OCI-LY3 (cell line): ENCODE measurements around the gene ADTRP.

Experiments used
- EZH2phosphoT487 ChIP-seq: fragments of 200-600 bp; shearing (Covaris generic); IDR thresholded peaks from 2 replicates; pipeline ENCODE4 v1.6.1; 2018; ENCODE audit warnings: antibody characterized with exemption, mixed run types, low read depth
- TF ChIP-seq, protein P1 (sequence below): fragments of 200-600, 300-600 bp; sonication (generic); IDR thresholded peaks from 2 replicates; pipeline ENCODE4 v1.5.1; 2014; ENCODE audit warnings: antibody characterized with exemption, low read length, low read depth

DNA sequence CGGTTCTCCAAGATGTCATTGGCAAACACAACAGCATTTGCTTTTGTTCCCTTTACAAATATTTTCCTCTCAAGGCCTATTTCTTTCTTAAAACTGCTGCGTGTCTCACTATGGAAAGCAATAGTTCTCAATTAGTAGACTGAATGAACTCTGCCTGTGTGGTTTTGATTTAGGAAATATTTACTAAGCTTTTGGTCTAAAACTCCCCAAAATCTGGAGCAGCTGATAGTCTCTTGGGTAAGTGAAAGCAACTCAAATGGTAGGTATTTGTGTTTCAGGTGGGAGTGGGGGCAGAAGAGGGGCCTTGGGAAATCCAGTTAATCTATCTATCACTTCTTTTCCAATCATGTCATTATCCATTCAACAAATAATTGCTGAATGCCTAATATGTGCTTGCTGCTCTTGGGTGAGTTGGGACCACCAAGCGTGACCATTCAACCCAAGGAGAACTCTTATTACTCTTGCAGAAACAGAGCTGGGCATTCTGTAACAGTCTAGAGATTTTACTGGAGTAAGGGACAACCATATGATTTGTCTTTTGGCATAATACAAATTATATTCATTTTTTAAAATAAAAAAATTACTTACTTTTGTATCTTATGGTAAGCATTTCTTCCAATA, 33.2 kb upstream of the ADTRP start:
- TF ChIP-seq EZH2phosphoT487, result no peak
- TF ChIP-seq, protein P1, sequence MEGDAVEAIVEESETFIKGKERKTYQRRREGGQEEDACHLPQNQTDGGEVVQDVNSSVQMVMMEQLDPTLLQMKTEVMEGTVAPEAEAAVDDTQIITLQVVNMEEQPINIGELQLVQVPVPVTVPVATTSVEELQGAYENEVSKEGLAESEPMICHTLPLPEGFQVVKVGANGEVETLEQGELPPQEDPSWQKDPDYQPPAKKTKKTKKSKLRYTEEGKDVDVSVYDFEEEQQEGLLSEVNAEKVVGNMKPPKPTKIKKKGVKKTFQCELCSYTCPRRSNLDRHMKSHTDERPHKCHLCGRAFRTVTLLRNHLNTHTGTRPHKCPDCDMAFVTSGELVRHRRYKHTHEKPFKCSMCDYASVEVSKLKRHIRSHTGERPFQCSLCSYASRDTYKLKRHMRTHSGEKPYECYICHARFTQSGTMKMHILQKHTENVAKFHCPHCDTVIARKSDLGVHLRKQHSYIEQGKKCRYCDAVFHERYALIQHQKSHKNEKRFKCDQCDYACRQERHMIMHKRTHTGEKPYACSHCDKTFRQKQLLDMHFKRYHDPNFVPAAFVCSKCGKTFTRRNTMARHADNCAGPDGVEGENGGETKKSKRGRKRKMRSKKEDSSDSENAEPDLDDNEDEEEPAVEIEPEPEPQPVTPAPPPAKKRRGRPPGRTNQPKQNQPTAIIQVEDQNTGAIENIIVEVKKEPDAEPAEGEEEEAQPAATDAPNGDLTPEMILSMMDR, result no peak
